GM21515 (cell line): ENCODE results near the gene NADSYN1.
A peak's percentile ranks its signal among the peaks of the same experiment; 100 is the strongest.

Experiments
- ATAC-seq: cut with Tn5 transposase; IDR thresholded peaks from one replicate; pipeline ENCODE4 v1.9.1; 2021; ENCODE audit not compliant: unreplicated experiment

The NADSYN1 gene

GRCh38 chr11:71433648-71434450 lies 19.2 kb upstream of the NADSYN1 start:
- ATAC-seq = no peak

- ATAC-seq = no peak
These were observed 18.4 kb upstream of the NADSYN1 start for GRCh38 chr11:71434576-71435130.

- ATAC-seq = no peak
These were observed 17.6 kb upstream of the NADSYN1 start for GRCh38 chr11:71435278-71435951.

GRCh38 chr11:71436861-71437260 lies 16.1 kb upstream of the NADSYN1 start:
- ATAC-seq = no peak

GRCh38 chr11:71437399-71437798 lies 15.6 kb upstream of the NADSYN1 start:
- ATAC-seq = no peak

- no peak for ATAC-seq
These were observed 15.1 kb upstream of the NADSYN1 start for GRCh38 chr11:71437879-71438278.

GRCh38 chr11:71438650-71439049 lies 14.4 kb upstream of the NADSYN1 start:
- no peak for ATAC-seq

- no peak for ATAC-seq
These were observed 12.8 kb upstream of the NADSYN1 start for GRCh38 chr11:71440021-71440755.

GRCh38 chr11:71441251-71441650 lies 11.8 kb upstream of the NADSYN1 start:
- ATAC-seq = no peak

GRCh38 chr11:71442123-71442522 lies 10.9 kb upstream of the NADSYN1 start:
- ATAC-seq = no peak

GRCh38 chr11:71442880-71443279 lies 10.1 kb upstream of the NADSYN1 start:
- no peak for ATAC-seq

GRCh38 chr11:71443736-71444445 lies 9.1 kb upstream of the NADSYN1 start:
- ATAC-seq = no peak

- no peak for ATAC-seq
These were observed 8.2 kb upstream of the NADSYN1 start for GRCh38 chr11:71444811-71445210.

- no peak for ATAC-seq
These were observed 6.9 kb upstream of the NADSYN1 start for GRCh38 chr11:71446150-71446549.

- no peak for ATAC-seq
These were observed 5.9 kb upstream of the NADSYN1 start for GRCh38 chr11:71446942-71447688.

- no peak for ATAC-seq
These were observed 5.2 kb upstream of the NADSYN1 start for GRCh38 chr11:71447791-71448256.

GRCh38 chr11:71448257-71449171 lies 4.5 kb upstream of the NADSYN1 start, which contains the start of gene DHCR7:
TSS of gene DHCR7 (minus strand) at chr11:71448393. CDS start at chr11:71444952, 3,441 bp downstream.
- ATAC-seq = peak; percentile 77

- no peak for ATAC-seq
These were observed 3.4 kb upstream of the NADSYN1 start for GRCh38 chr11:71449596-71449995.

GRCh38 chr11:71450507-71450906 lies 2.5 kb upstream of the NADSYN1 start:
- ATAC-seq = no peak
